Sigmoid colon (tissue), 4 donors: Measurements from ENCODE around the gene SLC31A1.

Experiments used
- EP300 ChIP-seq, 4 donors: sonication (generic); formaldehyde crosslinking; IDR thresholded peaks; one replicate each; pipeline ENCODE4 v1.6.1; 2017; ENCODE audit warnings: antibody characterized with exemption in 4 of 4
- TF ChIP-seq, protein P1 (sequence below), 4 experiments: fragments of 450-650 bp in 3 of 4; fragments of 200-600 bp in 1 of 4; IDR thresholded peaks; one replicate each; pipeline ENCODE4 v1.5.1; 2016 to 2019; ENCODE audit warnings: antibody characterized with exemption in 4 of 4, mild to moderate bottlenecking in 3 of 4, moderate library complexity in 2 of 4

DNA sequence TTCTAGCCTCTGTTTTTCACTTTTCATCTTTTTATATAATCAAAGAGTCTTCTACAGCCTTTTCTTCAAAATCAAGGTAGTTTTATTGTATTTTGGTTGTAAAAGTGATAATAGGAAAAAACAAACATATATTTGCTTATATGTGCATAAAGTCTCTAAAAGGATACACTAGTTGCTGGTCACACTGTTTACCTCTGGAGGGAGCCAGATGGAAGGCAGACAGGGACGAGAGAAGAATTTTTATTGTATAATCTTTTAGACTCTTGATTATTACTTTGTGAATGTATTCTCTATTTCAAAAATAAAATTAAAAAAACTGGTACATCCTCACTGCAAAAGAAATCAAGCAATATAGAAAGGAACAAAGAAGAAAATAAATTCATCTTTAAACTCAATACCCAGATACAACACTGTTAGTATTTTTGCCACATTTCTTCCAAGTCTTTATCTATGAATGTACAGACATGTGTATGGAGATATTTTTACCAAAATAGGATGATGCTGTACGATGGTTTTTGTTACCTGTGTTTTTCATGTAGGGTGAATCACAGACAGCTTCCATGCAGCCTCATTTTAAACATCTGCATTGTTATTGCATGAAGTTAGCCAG is 88.0 kb downstream of the SLC31A1 start:
- TF ChIP-seq, protein P1, sequence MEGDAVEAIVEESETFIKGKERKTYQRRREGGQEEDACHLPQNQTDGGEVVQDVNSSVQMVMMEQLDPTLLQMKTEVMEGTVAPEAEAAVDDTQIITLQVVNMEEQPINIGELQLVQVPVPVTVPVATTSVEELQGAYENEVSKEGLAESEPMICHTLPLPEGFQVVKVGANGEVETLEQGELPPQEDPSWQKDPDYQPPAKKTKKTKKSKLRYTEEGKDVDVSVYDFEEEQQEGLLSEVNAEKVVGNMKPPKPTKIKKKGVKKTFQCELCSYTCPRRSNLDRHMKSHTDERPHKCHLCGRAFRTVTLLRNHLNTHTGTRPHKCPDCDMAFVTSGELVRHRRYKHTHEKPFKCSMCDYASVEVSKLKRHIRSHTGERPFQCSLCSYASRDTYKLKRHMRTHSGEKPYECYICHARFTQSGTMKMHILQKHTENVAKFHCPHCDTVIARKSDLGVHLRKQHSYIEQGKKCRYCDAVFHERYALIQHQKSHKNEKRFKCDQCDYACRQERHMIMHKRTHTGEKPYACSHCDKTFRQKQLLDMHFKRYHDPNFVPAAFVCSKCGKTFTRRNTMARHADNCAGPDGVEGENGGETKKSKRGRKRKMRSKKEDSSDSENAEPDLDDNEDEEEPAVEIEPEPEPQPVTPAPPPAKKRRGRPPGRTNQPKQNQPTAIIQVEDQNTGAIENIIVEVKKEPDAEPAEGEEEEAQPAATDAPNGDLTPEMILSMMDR (IDR thresholded peaks at IDR 0.05), result peak in 3 of 4 experiments; percentile 41 to 64 (median 44)
- no peak for TF ChIP-seq EP300 (IDR thresholded peaks at IDR 0.05)
